ENCODE results near the gene MAP3K20. TPM values are rescaled to one million over a fixed set of nuclear protein-coding genes. Genes with fewer than 3 reads are reported as not detected.

Gene MAP3K20
- total RNA-seq, 4 donors from 2014 or later = 43.0 to 76.1 (median 65.2) TPM

DNA sequence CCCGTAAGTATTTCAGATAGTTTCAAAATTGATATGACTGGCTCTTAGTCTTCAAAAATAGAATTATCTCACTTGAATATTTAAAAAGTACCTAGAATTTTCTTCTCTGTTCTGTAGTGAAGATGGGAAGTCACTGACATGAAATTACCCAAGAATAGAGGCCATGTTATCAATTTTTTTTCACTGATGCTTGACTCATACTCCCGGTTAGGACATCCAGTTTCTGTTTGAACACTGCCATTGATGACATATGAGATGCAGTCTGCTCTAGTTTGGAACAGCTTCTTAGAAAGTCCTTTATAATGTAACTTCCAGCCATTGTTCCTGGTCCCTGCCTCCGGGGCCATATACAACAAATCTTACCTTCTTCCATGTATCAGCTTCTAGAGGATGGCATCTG is 26.0 kb downstream of the MAP3K20 start:
- TF ChIP-seq CTCF (IDR thresholded peaks at IDR 0.05; ENCODE audit: low read depth) = no peak

DNA sequence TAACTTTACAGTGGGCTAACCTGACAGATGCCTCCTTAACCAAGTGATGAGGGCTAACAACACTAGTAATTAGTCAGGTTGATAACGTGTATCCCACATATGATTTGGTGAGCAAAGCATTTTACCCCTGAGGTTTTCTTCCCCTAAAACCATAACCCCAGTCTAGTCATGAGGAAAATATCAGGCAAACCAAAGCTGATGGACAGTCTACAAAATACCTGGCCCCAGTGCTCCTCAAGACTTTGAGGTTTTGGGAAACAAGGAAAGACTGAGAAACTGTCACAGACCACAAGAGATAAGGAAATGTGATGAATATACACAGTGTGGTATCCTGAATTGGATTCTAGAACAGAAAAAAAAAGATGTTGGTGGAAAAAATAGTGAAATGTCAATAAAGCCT is 28.5 kb downstream of the MAP3K20 start:
- TF ChIP-seq CTCF (IDR thresholded peaks at IDR 0.05; ENCODE audit: low read depth) = no peak

- no peak for TF ChIP-seq CTCF (IDR thresholded peaks at IDR 0.05; ENCODE audit: low read depth)
Observed at GRCh38 chr2:173106959-173107628, 31.4 kb downstream of the MAP3K20 start.

- no peak for TF ChIP-seq CTCF (IDR thresholded peaks at IDR 0.05; ENCODE audit: low read depth)
Observed at GRCh38 chr2:173107629-173108022, 32.0 kb downstream of the MAP3K20 start.

DNA sequence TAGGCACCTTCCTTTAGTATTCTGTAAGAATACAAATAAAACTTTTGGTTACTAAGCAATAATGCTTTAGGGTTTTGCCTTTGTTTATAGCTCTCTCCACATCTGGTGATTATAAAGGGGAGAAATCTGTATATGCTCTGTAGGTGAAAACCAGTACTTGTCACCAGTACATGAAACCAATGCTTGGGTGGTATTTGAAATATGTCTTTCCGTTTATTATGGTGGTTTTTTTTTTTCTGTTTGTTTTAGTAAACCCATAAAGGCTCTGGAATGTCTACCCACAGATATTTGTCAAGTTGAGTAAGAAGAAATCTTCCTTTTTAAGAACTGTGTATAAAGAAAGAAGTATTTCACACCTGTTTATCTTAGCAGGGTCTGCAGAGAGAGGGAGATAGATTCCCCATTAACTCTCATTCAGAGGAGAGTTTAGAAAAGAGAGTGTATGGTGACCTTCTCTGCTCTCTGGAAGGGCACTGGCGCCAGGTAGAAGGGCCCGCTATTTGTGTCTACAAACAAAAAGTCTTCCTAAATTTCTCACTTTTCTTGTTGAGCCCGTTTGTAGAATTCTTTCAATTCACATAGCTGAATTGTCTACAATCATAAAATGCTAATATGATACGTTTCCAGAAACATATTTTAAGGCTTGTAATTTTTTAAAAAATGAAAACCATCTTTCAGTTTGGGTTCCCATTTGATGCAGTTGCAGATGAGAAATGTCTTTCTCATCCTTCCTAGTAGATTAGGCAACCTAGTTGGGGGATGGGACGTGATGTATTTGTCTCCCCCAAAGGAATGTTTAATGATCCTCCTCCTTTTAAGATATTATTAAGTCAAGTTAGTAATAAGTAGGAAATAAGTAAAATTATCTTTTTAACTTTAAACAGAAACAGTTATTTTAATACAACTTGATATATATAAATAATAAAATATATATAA is 33.9 kb downstream of the MAP3K20 start:
- TF ChIP-seq CTCF (IDR thresholded peaks at IDR 0.05; ENCODE audit: low read depth) = no peak

- TF ChIP-seq CTCF (IDR thresholded peaks at IDR 0.05; ENCODE audit: low read depth) = no peak
Observed at GRCh38 chr2:173117678-173118077, 42.0 kb downstream of the MAP3K20 start.

GRCh38 chr2:173118395-173118794 is 42.7 kb downstream of the MAP3K20 start:
- TF ChIP-seq CTCF (IDR thresholded peaks at IDR 0.05; ENCODE audit: low read depth) = no peak
